ENCODE results near the gene TIMM13.
"Not testable (repeated sequence)": the region's sequence is repeated elsewhere in the genome, so short reads cannot be mapped to it uniquely, and the experiment has no call there.

TIMM13 gene

GRCh38 chr19:2429917-2430535, 2.6 kb upstream of the TIMM13 start:
- no peak for DNase-seq

- no peak for DNase-seq
Measured at GRCh38 chr19:2428756-2429711, 1.6 kb upstream of the TIMM13 start.

- peak; percentile 55 for DNase-seq
Measured at GRCh38 chr19:2428321-2428690, 920 bp upstream of the TIMM13 start.

GRCh38 chr19:2426611-2427428, 566 bp downstream of the TIMM13 start:
- peak; percentile 77 for DNase-seq

GRCh38 chr19:2425622-2426581, 1.5 kb downstream of the TIMM13 start:
- DNase-seq, result no peak

DNA sequence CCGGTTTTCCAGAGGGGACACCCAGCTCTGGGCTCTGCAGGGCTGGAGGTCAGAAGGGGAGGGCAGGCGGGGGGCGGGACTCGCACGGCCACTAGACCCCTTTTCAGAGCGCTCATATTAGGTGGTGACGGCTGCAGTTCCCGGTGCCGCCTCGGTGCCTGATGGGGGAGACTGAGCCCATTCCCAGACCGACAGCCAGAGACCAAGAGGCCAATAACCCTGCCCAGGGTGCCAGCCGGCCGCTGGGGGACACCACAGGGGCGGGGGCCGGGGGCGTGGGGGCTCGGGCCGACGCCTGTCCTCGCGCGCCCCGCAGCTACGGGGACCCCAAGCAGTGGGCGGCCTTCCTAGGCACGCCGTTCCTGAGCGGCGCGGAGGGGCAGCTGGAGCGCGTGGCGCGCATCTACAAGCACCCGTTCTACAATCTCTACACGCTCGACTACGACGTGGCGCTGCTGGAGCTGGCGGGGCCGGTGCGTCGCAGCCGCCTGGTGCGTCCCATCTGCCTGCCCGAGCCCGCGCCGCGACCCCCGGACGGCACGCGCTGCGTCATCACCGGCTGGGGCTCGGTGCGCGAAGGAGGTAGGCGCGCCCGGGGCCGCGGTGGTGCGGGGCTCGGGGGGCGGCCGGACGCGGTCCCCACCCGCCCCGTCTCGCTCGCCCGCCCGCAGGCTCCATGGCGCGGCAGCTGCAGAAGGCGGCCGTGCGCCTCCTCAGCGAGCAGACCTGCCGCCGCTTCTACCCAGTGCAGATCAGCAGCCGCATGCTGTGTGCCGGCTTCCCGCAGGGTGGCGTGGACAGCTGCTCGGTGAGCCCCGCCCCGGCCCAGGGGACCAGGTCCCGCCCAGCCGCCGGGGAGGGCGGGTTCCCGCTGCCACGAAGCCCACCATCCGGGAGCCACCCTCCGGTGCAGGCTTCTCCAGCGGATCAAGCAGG, 2.4 kb downstream of the TIMM13 start:
- DNase-seq, result no peak

- no peak for DNase-seq
Measured at GRCh38 chr19:2423915-2424685, 3.3 kb downstream of the TIMM13 start.

- peak; percentile 88 for DNase-seq
Measured at GRCh38 chr19:2423071-2423914, 4.1 kb downstream of the TIMM13 start.

DNA sequence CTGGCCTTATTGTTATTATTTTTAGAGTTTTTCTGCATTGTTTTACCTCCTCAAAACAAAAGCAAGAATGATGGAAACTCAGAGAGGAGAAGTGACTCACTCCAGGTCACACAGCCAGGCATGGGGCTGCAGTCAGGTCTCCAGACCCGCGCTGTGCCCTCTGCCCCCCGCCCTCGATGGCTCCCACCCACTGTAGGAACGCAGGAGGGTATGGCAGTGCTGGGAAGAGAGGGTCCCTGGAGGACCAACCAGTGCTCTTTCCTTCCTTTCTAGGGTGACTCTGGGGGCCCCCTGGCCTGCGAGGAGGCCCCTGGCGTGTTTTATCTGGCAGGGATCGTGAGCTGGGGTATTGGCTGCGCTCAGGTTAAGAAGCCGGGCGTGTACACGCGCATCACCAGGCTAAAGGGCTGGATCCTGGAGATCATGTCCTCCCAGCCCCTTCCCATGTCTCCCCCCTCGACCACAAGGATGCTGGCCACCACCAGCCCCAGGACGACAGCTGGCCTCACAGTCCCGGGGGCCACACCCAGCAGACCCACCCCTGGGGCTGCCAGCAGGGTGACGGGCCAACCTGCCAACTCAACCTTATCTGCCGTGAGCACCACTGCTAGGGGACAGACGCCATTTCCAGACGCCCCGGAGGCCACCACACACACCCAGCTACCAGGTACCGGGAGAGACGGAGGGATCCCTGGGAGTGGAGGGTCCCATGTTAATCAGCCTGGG, 5.6 kb downstream of the TIMM13 start:
- peak; percentile 76 for DNase-seq

DNA sequence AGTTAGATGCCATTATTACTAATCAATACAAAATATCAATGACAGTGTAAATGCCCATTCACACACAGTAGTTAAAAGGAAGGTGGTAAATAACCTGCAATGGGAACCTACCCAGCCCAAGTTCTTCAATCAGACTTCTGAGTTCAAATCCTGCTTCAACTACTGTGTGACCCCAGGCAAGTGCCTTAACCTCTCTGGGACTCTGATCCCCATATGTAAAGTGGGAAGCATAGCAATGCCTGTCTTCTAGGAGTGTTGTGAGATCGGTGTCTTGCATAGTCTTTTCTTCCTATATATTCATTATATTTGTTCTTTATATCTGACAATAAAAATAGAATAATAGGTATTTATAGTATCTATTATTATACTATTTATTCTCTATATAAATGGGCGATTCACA, 6.9 kb downstream of the TIMM13 start:
- DNase-seq, result no peak

GRCh38 chr19:2419754-2420153, 7.6 kb downstream of the TIMM13 start:
- DNase-seq, result no peak

DNA sequence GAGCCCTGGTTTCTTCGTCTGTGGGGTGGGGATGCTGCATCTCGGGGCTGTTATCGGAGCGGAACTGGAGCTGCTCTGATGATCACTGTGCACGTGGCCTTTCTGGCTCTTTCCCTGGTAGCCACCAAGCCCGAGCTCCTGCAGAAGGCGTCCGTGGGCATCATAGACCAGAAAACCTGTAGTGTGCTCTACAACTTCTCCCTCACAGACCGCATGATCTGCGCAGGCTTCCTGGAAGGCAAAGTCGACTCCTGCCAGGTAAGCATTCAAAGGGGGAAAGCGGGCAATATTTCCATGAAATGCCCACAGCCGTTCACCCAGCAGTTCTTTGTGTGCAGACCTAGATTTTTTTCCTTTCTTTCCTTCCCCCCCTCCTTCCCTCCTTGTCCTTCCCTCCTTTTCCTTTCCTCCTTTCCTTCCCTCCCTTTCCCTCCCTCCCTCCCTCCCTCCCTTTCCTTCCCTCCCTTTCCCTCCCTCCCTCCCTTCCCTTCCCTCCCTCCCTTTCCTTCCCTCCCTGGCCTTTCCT, 9.4 kb downstream of the TIMM13 start:
- DNase-seq, result no peak

GRCh38 chr19:2417436-2417835, 9.9 kb downstream of the TIMM13 start:
- not testable (repeated sequence) for DNase-seq

GRCh38 chr19:2416321-2417097, 10.9 kb downstream of the TIMM13 start:
- DNase-seq, result no peak

DNA sequence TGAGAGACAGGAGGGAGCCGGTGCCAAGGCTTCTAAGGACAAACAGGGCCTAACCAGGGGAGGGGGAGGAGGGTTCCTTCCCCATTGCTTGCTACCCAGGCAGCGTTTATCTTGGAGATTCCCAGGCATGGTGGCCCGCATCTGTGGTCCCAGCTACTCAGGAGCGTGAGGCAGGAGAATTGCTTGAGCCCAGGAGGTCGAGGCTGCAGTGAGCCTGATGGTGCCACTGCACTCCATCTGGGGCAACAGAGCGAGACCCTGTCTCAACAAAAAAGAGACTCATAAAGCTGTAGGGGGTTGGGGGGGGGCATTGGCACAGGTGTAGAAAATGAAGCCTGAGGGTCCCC, 11.4 kb downstream of the TIMM13 start:
- no peak for DNase-seq

DNA sequence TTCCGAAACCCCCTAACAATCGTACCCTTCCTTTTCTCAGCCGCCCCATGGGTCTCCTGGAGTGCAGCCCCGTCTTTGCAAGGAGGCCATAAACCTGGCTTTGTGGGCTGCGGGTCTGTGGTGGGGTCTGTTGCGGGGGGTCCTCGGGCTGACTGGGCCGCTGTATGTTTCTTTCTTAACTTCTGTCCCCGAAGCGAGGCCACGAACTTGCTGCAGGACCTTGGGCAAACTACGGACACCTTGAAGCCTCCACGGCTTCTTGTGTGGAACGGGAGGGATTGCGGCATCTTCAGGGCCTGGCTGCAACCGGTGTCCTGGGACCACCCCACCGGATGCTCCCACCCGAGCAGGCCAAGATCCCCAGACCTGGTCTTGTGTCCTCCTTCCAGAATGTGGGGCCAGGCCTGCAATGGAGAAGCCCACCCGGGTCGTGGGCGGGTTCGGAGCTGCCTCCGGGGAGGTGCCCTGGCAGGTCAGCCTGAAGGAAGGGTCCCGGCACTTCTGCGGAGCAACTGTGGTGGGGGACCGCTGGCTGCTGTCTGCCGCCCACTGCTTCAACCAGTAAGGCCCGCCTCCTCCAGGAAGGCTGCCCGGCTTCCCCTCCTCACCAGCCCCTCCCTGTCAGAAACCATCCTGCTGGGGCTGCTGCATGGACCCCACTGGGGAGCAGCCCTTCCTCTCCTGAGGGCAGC, 12.0 kb downstream of the TIMM13 start:
- DNase-seq, result no peak

DNA sequence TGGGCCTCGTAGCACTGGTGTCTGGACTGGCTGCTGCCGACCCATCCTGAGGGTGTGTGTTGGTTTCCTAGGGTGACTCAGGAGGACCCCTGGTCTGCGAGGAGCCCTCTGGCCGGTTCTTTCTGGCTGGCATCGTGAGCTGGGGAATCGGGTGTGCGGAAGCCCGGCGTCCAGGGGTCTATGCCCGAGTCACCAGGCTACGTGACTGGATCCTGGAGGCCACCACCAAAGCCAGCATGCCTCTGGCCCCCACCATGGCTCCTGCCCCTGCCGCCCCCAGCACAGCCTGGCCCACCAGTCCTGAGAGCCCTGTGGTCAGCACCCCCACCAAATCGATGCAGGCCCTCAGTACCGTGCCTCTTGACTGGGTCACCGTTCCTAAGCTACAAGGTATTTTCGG, 13.8 kb downstream of the TIMM13 start:
- no peak for DNase-seq

Data from hematopoietic multipotent progenitor cell treated with erythropoietin and hydrocortisone succinate and interleukin-3 and kit ligand, for 6 days (in vitro differentiated cells).